Measurements from ENCODE around the gene PAX6.

DNA sequence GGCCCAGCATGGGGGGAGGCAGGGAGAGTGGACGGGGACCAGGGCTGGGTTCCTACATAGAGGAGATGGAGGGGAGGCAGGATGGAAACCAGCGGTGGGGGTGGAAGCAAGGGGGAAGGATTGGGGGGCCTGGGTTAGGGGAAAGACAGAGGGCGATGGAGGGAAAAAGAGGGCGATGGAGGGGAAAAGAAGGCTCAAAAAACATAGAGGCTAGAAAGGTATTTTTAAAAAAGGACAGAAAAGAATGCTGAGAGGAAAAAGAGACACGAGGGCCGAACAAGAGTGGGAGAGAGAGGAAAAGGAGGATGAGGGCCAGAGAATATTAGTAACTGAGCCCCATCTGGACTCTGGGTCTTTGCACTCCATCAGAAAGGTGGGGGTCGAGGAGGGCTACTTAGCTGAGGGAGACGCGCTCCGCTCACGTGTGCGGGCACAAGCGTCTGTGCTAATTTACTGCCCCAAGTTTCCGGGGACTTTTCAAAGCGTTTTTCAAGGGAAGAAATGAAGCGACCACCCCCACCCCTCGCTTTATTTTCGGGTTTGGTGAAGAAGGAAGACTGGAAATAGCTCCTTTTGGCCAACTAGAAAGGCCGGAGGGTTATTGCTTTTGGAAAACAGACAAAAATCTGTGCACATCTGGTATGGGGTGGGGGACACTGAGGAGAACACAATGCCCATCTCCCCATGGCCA lies 14.5 kb downstream of the PAX6 start:
- TF ChIP-seq POLR2AphosphoS5 (IDR thresholded peaks at IDR 0.05; ENCODE audit: low read depth, low read length) (no peak), SMC3 (IDR thresholded peaks at IDR 0.05; ENCODE audit: low read depth, low read length) (no peak), CTCF (IDR thresholded peaks at IDR 0.05) (no peak)
